Neural crest cell (in vitro differentiated cells): ENCODE measurements around the gene GARIN3. TPM values are rescaled to one million over a fixed set of nuclear protein-coding genes. Genes with fewer than 3 reads are reported as not detected.

ENCODE experiments used
- DNase-seq: peaks from one replicate; pipeline ENCODE4 v3.0.0; 2021; ENCODE audit warnings: low read depth, mixed read lengths, low spot score
- H3K27ac Mint-ChIP-seq: one replicate; pipeline ENCODE4 v1.8.0; 2021; ENCODE audit warnings: mild to moderate bottlenecking, mixed read lengths; ENCODE audit not compliant: unreplicated experiment
- H3K27me3 Mint-ChIP-seq: 2 replicates; pipeline ENCODE4 v1.8.0; 2021; ENCODE audit warnings: low read depth, mild to moderate bottlenecking, mixed read lengths
- H3K36me3 Mint-ChIP-seq: 2 replicates; pipeline ENCODE4 v1.8.0; 2021; ENCODE audit warnings: low read depth, mild to moderate bottlenecking, mixed read lengths
- H3K4me1 Mint-ChIP-seq: 2 replicates; pipeline ENCODE4 v1.8.0; 2021; ENCODE audit warnings: mixed read lengths
- H3K4me3 Mint-ChIP-seq: one replicate; pipeline ENCODE4 v1.8.0; 2021; ENCODE audit warnings: mild to moderate bottlenecking, mixed read lengths
- H3K9me3 Mint-ChIP-seq: 2 replicates; pipeline ENCODE4 v1.8.0; 2021; ENCODE audit warnings: mixed read lengths
- long read RNA-seq: library from polyadenylated mRNA; unstranded; transcript quantifications from one replicate; pipeline ENCODE4 v2.0.0, GENCODE V29; 2020
- total RNA-seq: library from RNA; stranded (reverse); gene quantifications from 2 replicates; pipeline ENCODE4 v1.2.1, GENCODE V29; 2021
- TF ChIP-seq, protein P1 (sequence below): fragments of 200-600 bp; sonication (generic); conservative IDR thresholded peaks from 2 replicates; pipeline ENCODE4 v1.5.0; 2021; ENCODE audit warnings: antibody characterized with exemption, mild to moderate bottlenecking

GARIN3 gene
- not detected in 2 replicates for total RNA-seq
- long read RNA-seq = 0 reads

DNA sequence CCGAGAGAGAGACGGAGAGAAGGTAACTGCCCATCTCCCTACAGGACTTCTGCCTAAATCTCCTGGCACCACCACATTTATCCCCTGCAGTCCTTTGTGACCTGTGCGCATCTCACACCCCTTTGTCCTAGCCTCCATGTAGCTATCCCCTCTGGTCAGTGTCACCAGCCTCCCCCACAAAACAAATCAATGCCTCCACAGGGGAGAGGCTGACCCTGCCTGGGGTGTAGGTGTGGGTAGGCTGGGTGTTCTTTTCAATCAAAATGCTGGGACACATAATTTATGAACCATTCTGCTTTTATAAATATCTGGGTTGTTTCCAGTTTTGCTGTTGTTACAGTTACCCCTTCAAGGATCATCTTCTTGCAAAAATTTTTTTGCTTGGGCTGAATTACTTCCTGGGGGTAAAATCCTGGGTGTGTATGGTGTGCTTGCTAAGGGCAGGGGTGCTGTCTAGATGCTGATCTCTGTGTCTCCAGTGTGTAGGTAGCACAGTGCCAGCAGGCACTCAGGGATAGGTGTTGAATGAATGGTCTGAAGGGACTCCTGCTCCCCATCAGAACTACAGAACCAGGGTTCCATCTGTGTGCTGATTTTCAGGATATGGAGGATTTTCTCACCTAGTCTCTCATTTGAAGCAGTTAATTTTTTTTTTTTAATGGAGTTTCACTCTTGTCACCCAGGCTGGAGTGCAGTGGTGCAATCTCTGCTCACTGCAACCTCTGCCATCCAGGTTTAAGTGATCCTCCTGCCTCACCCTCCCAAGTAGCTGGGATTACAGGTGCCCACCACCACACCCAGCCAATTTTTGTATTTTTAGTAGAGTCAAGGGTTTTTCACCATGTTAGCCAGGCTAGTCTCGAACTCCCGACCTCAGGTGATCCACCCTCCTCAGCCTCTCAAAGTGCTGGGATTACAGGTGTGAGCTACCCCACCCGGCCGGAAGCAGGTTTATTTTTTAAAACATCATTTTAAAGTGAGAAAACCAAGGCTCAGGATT, at the start of gene GARIN3:
Gene GARIN3 (minus strand): TSS at position 51 of the 1,000 bp plus-strand sequence. CDS start 96 bp downstream, outside the sequence.
- H3K27me3 Mint-ChIP-seq = peaks cover 8% of the 10 kb centered on the region
- H3K36me3 Mint-ChIP-seq = no peaks in the 10 kb centered on the region
- H3K9me3 Mint-ChIP-seq = no peaks in the 10 kb centered on the region
- peak within 1 kb of the TSS; percentile 57 for H3K27ac Mint-ChIP-seq
- no peak within 1 kb of the TSS for H3K4me3 Mint-ChIP-seq
- TF ChIP-seq, protein P1, sequence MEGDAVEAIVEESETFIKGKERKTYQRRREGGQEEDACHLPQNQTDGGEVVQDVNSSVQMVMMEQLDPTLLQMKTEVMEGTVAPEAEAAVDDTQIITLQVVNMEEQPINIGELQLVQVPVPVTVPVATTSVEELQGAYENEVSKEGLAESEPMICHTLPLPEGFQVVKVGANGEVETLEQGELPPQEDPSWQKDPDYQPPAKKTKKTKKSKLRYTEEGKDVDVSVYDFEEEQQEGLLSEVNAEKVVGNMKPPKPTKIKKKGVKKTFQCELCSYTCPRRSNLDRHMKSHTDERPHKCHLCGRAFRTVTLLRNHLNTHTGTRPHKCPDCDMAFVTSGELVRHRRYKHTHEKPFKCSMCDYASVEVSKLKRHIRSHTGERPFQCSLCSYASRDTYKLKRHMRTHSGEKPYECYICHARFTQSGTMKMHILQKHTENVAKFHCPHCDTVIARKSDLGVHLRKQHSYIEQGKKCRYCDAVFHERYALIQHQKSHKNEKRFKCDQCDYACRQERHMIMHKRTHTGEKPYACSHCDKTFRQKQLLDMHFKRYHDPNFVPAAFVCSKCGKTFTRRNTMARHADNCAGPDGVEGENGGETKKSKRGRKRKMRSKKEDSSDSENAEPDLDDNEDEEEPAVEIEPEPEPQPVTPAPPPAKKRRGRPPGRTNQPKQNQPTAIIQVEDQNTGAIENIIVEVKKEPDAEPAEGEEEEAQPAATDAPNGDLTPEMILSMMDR = no peak
- no peak for DNase-seq
- H3K4me1 Mint-ChIP-seq = no peaks in the 10 kb centered on the region

DNA sequence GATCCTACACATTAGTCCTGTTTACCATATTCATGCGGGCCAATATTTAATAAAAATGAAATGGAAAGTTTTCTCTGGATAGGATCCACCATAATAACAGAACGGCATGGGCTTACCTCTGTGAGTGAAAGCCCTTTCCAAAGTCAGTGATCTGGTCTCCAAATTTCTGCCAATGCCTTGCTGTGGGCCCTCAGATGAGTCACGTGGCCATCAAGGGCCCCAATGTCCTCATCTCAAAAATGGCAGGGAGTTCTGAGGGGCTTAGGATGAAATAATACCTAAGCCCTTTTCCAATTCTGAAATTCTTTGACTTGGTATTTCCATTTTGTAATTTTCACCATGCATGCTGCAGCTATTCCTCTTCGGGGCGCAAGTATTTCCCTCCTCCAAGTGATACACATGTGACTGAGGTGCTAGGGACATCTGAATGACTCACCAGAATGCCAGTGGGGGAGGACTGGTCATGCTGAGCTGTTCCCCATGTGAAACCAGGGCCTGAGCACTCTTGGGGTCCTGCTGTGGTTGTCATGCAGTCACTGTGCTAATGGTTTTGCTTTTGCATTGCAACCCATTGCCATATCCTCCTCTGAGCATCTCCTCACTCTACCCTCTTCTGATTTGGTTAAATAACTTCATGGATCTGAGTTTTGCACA, 49.6 kb upstream of the GARIN3 start:
- no peak overlapping the region for H3K4me3 Mint-ChIP-seq
- H3K4me1 Mint-ChIP-seq = no peaks in the 10 kb centered on the region
- peaks cover 2% of the 10 kb centered on the region for H3K9me3 Mint-ChIP-seq
- H3K27ac Mint-ChIP-seq = no peak overlapping the region
- no peaks in the 10 kb centered on the region for H3K36me3 Mint-ChIP-seq
- TF ChIP-seq, protein P1 = no peak
- no peaks in the 10 kb centered on the region for H3K27me3 Mint-ChIP-seq
- DNase-seq = no peak

DNA sequence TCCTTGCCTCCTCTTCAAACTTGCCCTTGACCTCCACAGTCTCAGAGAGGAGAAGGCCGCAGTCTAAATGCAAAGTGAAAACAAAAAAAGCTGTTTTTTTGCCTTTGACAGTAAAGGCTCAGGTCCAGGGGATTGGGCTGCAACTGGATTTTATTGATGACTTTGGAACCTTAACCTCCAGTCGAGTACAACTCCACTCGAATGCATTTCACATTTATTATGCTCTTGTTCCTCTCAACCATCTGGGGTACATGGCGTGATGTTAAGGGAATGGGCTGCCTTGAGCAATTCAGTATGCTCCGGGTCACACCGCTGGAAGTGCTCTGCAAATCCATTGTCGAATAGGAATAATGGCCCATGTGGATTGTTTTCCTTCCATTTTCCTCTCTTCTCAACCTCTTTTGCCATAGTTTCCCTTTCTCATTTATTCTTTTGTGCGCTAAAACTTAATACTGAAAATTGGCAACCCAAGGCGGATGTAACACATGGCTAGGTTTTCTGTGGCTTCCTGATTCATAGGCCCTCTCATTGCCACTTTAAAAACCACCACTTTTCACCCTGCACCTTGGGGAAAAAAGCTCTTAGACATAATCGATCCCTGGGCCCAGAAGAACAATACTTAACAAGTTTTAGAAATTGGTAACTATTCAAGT, 48.9 kb upstream of the GARIN3 start:
- Mint-ChIP-seq H3K9me3 (peaks cover 2% of the 10 kb centered on the region), H3K36me3 (no peaks in the 10 kb centered on the region), H3K27me3 (no peaks in the 10 kb centered on the region), H3K4me1 (no peaks in the 10 kb centered on the region), H3K4me3 (no peak overlapping the region), H3K27ac (no peak overlapping the region)
- DNase-seq = no peak
- TF ChIP-seq, protein P1 = no peak

DNA sequence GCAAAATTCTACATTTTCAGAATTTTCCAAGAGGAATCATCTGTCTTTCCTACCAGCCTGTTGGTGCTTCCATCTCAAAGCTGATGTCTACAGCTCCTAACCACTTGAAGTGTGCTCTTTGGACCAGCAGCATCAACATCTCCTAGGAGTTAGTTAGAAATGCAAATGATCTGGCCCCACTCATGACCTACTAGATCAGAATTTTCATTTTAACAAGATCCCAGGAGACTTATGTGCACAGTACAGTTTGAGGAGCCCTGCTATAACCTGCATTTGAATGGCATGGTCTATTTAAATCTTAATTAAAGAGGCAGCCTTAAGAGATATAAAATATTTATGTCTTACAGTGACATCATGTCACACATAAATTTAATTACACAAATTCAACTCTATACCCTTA, 48.4 kb upstream of the GARIN3 start:
- TF ChIP-seq, protein P1 = no peak
- Mint-ChIP-seq H3K4me3 (no peak overlapping the region), H3K27me3 (no peaks in the 10 kb centered on the region), H3K9me3 (peaks cover 2% of the 10 kb centered on the region), H3K4me1 (no peaks in the 10 kb centered on the region), H3K27ac (no peak overlapping the region), H3K36me3 (no peaks in the 10 kb centered on the region)
- DNase-seq = no peak

DNA sequence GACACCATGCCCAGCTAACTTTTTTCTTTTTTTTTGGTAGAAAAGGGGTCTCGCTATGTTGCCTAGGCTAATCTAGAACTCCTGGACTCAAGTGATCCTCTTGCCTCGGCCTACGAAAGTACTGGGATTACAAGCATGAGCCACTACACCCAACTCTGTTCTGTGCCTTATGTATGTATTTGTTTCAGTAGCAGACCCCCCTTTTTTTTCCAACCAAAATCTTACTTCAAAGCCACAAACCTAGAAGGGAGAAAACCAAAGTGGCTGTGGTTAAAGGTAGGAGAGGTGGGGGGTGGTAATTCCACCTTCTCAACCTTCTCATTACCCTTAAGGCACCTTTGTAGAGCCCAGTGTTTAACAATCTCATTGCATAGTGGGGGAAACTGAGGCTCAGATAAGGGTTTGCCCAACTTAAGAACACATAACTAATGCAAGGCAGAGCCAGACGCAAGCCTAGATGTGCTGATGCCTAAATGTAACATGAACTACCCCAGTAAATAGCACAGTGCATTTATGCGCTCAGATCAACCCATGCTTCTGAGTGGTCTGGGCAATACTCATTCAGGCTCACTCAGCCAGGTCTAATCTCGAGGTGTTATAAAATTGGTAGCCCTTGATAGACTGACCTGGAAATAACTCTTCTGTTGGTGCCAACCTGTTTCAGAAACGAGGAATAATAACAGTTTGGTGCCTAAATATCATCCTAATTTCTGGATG, 47.6 kb upstream of the GARIN3 start:
- Mint-ChIP-seq H3K27me3 (no peaks in the 10 kb centered on the region), H3K36me3 (no peaks in the 10 kb centered on the region), H3K27ac (no peak overlapping the region), H3K9me3 (peaks cover 2% of the 10 kb centered on the region), H3K4me1 (no peaks in the 10 kb centered on the region), H3K4me3 (no peak overlapping the region)
- no peak for DNase-seq
- TF ChIP-seq, protein P1 = no peak
